Measurements from ENCODE around the gene PDE3B.

DNA sequence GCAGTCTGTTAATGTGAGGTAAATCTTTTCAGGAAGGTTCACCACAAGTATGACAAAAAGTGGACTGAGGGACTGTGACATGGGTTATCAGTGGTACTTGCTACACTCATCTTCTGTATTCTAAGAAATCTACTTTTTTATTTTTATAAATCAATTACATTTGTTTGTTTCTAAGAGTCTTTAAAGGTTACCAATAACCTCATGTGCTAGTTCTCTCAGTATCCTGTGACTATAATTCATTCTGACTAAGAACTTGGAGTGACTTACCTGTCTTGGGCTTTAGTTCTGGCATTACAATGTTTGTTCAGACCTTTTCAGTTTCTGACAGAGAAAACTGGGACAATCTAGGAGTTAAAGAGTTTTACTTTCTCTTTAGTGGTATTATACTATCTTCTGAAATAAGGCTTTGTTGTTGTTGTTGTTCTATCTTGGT lies 108.4 kb downstream of the PDE3B start:
- TF ChIP-seq POLR2A (IDR thresholded peaks at IDR 0.05): no peak
- no peak for TF ChIP-seq POLR2AphosphoS5 (IDR thresholded peaks at IDR 0.05)

All from upper lobe of left lung (tissue), 4 donors.